Endothelial cell of umbilical vein (primary cell): ENCODE results near the gene USP12. TPM values are rescaled to one million over a fixed set of nuclear protein-coding genes. Genes with fewer than 3 reads are reported as not detected.

Source experiments
- BruUV-seq: library from RNA; stranded (reverse); fragments of 400-500 nt; replicated peaks from 2 replicates; lab custom pipeline; 2021; lab: Mats Ljungman, UMichigan
- CTCF ChIA-PET: fragments of 300-600, 350-600 bp; sonication (Branson Sonifier 250); formaldehyde crosslinking; loops from one replicate; lab custom pipeline; 2021; ENCODE audit warnings: antibody characterized with exemption, inconsistent platforms; lab: Charles Lee
- POLR2A ChIA-PET: fragments of 300-600, 350-600 bp; sonication (Branson Sonifier 250); formaldehyde crosslinking; loops from one replicate; lab custom pipeline; 2021; ENCODE audit warnings: antibody characterized with exemption, inconsistent platforms; lab: Charles Lee
- DNase-seq: peaks from one replicate; pipeline ENCODE4 v3.0.0-alpha.2; 2011; ENCODE audit warnings: low read depth, low spot score
- FAIRE-seq: peaks from 2 replicates; lab custom pipeline; 2011; peaks lifted over from hg19 to GRCh38; lab: Jason Lieb, UNC
- H2AFZ ChIP-seq: 2 replicates; pipeline ENCODE4 v1.6.0; 2012; ENCODE audit warnings: low read depth, low read length, control low read depth, inconsistent platforms
- H3K27ac ChIP-seq: 2 replicates; pipeline ENCODE4 v1.5.1; 2011; ENCODE audit warnings: low read depth, mild to moderate bottlenecking, control low read depth, low read length, moderate library complexity; ENCODE audit not compliant: insufficient read depth
- H3K27me3 ChIP-seq, 2 experiments: 2 replicates each; pipeline versions ENCODE4 v1.6.0 to v1.6.1; 2011; ENCODE audit warnings: low read length in 2 of 2, mixed read lengths in 1 of 2; ENCODE audit not compliant: control insufficient read depth in 2 of 2, insufficient read depth in 2 of 2
- H3K36me3 ChIP-seq, 2 experiments: 2 replicates in 1 of 2; 3 replicates in 1 of 2; pipeline ENCODE4 v1.5.1; 2011; ENCODE audit warnings: low read length in 2 of 2, mild to moderate bottlenecking in 1 of 2, moderate library complexity in 1 of 2; ENCODE audit not compliant: control insufficient read depth in 2 of 2, insufficient read depth in 2 of 2; ENCODE audit errors: extremely low read depth in 1 of 2
- H3K4me1 ChIP-seq: 3 replicates; pipeline ENCODE4 v1.5.1; 2011; ENCODE audit warnings: mild to moderate bottlenecking, low read length; ENCODE audit not compliant: control insufficient read depth, insufficient read depth; ENCODE audit errors: extremely low read depth
- H3K4me2 ChIP-seq: 2 replicates; pipeline ENCODE4 v1.6.1; 2011; ENCODE audit warnings: low read length, control low read depth, mixed read lengths; ENCODE audit not compliant: insufficient read depth
- H3K4me3 ChIP-seq, 3 experiments: fragments of 200-600 bp in 1 of 3; sonication (generic), shearing (Covaris generic) in 1 of 3; replicated peaks in 1 of 3; 2 replicates each; pipeline ENCODE4 v1.5.1; 2011 to 2016; ENCODE audit warnings: control low read depth in 3 of 3, low read length in 3 of 3, mild to moderate bottlenecking in 2 of 3, inconsistent platforms in 1 of 3, low read depth in 1 of 3, moderate library complexity in 1 of 3; ENCODE audit not compliant: insufficient read depth in 1 of 3
- H3K79me2 ChIP-seq: 2 replicates; pipeline ENCODE4 v1.6.0; 2012; ENCODE audit warnings: low read length, inconsistent platforms; ENCODE audit not compliant: control insufficient read depth, insufficient read depth
- H3K9ac ChIP-seq: replicated peaks from 2 replicates; pipeline ENCODE3; 2011; ENCODE audit warnings: low read length, control low read depth; ENCODE audit not compliant: insufficient read depth; ENCODE audit errors: extremely low read depth
- H3K9me1 ChIP-seq: replicated peaks from 3 replicates; pipeline ENCODE4 v1.6.0; 2011; ENCODE audit warnings: mild to moderate bottlenecking, low read length; ENCODE audit not compliant: control insufficient read depth, insufficient read depth; ENCODE audit errors: extremely low read depth
- H3K9me3 ChIP-seq: replicated peaks from 2 replicates; pipeline ENCODE4 v1.5.1; 2012; ENCODE audit warnings: low read length, inconsistent platforms; ENCODE audit not compliant: control insufficient read depth, insufficient read depth
- H4K20me1 ChIP-seq: replicated peaks from 2 replicates; pipeline ENCODE3; 2011; ENCODE audit warnings: mild to moderate bottlenecking, low read length; ENCODE audit not compliant: control insufficient read depth, insufficient read depth; ENCODE audit errors: extremely low read depth
- EZH2 ChIP-seq: IDR thresholded peaks from 2 replicates; pipeline ENCODE4 v1.6.1; 2012; ENCODE audit warnings: borderline replicate concordance, low read depth, mild to moderate bottlenecking, moderate library complexity, low read length, inconsistent platforms; ENCODE audit not compliant: severe bottlenecking
- MYC ChIP-seq: IDR thresholded peaks from one replicate; pipeline ENCODE4 v1.6.1; 2011; ENCODE audit warnings: mild to moderate bottlenecking, low read depth, low read length
- POLR2A ChIP-seq: IDR thresholded peaks from 2 replicates; pipeline ENCODE4 v1.6.1; 2012; ENCODE audit warnings: low read depth, mild to moderate bottlenecking, control low read depth, low read length
- POLR2AphosphoS5 ChIP-seq: IDR thresholded peaks from 2 replicates; pipeline ENCODE4 v1.6.1; 2012; ENCODE audit warnings: low read depth, mild to moderate bottlenecking, control low read depth, low read length, moderate library complexity; ENCODE audit not compliant: insufficient read depth
- dilution Hi-C: fragments of 300-500 bp; cut with MboI; formaldehyde crosslinking; loops from one replicate; pipeline ENCODE4 v1.15.0; 2019; ENCODE audit warnings: low sequenced_read_pairs; ENCODE audit not compliant: extremely low pct_ligation_motif_present
- intact Hi-C: fragments of 100-400 bp; cut with micrococcal nuclease; formaldehyde crosslinking; loops from one replicate; pipeline ENCODE4 v1.10.0; 2022
- polyA plus RNA-seq, 4 experiments: library from polyadenylated mRNA; depleted of rRNA in 3 of 4; stranded (reverse) in 3 of 4; unstranded in 1 of 4; fragments of >200 nt; gene quantifications; 2 replicates each; pipeline versions ENCODE4 v1.2.1 to v1.2.3, GENCODE V29; 2011 to 2012; ENCODE audit warnings: missing spikeins in 1 of 4
- total RNA-seq: library from RNA; stranded (reverse); gene quantifications from 2 replicates; pipeline ENCODE4 v1.2.3, GENCODE V29; 2021

Gene USP12
- total and polyA plus RNA-seq, 2 donors (not counting 3 experiments of a cell fraction or from before 2014, with no cell fraction given): 6.2 to 33.4 TPM

DNA sequence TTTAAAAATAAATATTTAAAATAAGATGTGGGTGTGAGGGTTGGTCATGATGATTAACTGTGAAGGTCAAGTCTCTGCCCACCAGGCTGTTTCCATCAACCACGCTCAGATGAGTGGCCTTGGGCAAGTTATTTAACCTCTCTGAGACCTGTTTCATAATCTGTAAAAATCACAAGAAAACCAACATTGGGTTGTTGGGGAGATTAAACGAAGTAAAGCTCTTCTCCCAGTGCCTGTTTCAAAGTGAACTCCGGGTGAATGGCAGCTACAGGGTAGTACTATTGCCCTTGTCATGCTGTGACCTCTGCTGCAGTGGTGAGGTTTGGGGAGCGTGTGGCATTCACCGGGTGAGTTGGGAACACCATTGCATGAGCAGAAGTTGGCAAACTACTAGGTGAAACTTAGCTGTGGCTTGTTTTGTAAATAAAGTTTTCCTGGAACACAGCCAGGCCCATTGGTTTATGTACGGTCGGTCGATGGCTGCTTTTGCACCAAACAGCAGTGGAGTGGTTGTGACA, 153.2 kb downstream of the USP12 start:
- FAIRE-seq (no peak), DNase-seq (no peak)
- intact Hi-C loops: no loop called here
- Histone ChIP-seq H3K27ac (no peak overlapping the region), H3K79me2 (no peaks in the 10 kb centered on the region), H3K9me1 (no peaks in the 10 kb centered on the region), H3K27me3 (no peaks in the 10 kb centered on the region), H3K4me2 (no peak overlapping the region), H3K4me3 (no peak overlapping the region), H2AFZ (no peak overlapping the region), H3K9me3 (no peaks in the 10 kb centered on the region), H3K4me1 (no peaks in the 10 kb centered on the region), H3K9ac (no peak overlapping the region), H4K20me1 (no peaks in the 10 kb centered on the region), H3K36me3 (no peaks in the 10 kb centered on the region)
- ChIA-PET CTCF (no interaction called here), POLR2A (no interaction called here)
- no TSS peak for BruUV-seq
- dilution Hi-C loops: no loop called here
- no peak for TF ChIP-seq POLR2A
- no peak for TF ChIP-seq MYC
- no peak for TF ChIP-seq EZH2

DNA sequence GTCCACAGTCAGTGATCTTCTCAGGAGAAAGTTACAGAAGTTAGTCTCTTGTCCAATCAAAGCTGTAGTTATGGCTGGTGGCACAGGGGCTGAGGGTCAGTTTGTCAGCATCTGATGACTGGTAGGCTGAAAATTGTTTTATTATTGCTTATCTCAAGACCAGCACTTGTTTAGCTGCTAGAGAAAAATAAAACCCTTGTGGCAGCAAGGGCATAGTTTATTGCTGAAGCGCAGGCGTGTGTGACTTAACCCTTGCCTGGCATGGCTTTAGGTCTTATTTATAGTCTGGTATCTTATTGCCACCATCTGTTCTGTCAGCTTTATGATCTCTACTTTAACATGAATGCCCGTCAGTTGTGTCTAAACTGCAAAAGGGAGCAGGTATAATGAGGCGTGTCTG, 154.7 kb downstream of the USP12 start:
- no peak for DNase-seq
- dilution Hi-C loops: no loop called here
- POLR2A ChIA-PET: no interaction called here

More for the DNA sequence above, 154.7 kb downstream of the USP12 start:
- H3K36me3 ChIP-seq: no peaks in the 10 kb centered on the region
- TF ChIP-seq POLR2AphosphoS5: no peak
- no peaks in the 10 kb centered on the region for H4K20me1 ChIP-seq
- no TSS peak for BruUV-seq
- intact Hi-C loops: no loop called here
- no peaks in the 10 kb centered on the region for H3K4me1 ChIP-seq
- H3K27me3 ChIP-seq: no peaks in the 10 kb centered on the region
- H3K9ac ChIP-seq: no peak overlapping the region
- H3K4me3 ChIP-seq: no peak overlapping the region
- no peak overlapping the region for H3K4me2 ChIP-seq
- no peak overlapping the region for H2AFZ ChIP-seq
- no peak overlapping the region for H3K27ac ChIP-seq
- no peaks in the 10 kb centered on the region for H3K79me2 ChIP-seq
- no peaks in the 10 kb centered on the region for H3K9me3 ChIP-seq
- no peaks in the 10 kb centered on the region for H3K9me1 ChIP-seq
- no peak for FAIRE-seq
- CTCF ChIA-PET: interaction anchor here (0.9 kb wide), 1 partner anchor 11 kb away, joined by 3 read pairs; no protein-coding TSS in a partner anchor

Other genes starting within 250 kb of the USP12 start
- gene RPL21, start 79.7 kb upstream of the USP12 start, total RNA-seq: 871 and 890 TPM in 2 replicates
- 310 and 585 TPM in 2 replicates for gene RPL21, start 79.7 kb upstream of the USP12 start, polyA plus RNA-seq
- gene RASL11A, start 99.0 kb upstream of the USP12 start, total RNA-seq: 1.3 and 2.1 TPM in 2 replicates
- 1.2 and 1.5 TPM in 2 replicates for gene RASL11A, start 99.0 kb upstream of the USP12 start, polyA plus RNA-seq